ENCODE data around the gene MRPL2. TPM values are rescaled to one million over a fixed set of nuclear protein-coding genes. Genes with fewer than 3 reads are reported as not detected.

The MRPL2 gene
- polyA plus RNA-seq, 1 donor from 2014 or later, result 22.5 TPM

- H3K4me3 ChIP-seq (ENCODE audit: low read length), result no peak overlapping the region
- no peak overlapping the region for H3K9ac ChIP-seq (ENCODE audit: low read length)
- TF ChIP-seq TAF1 (IDR thresholded peaks at IDR 0.05; ENCODE audit: low read depth) (no peak), SMC3 (conservative IDR thresholded peaks at IDR 0.05; ENCODE audit: poor library complexity) (no peak), POLR2AphosphoS5 (IDR thresholded peaks at IDR 0.05) (no peak), EP300 (conservative IDR thresholded peaks at IDR 0.05; ENCODE audit: poor library complexity, severe bottlenecking) (no peak), MXI1 (conservative IDR thresholded peaks at IDR 0.05; ENCODE audit: poor library complexity, severe bottlenecking) (no peak), EZH2 (IDR thresholded peaks at IDR 0.05; ENCODE audit: borderline replicate concordance, insufficient read depth, low read length, poor library complexity, severe bottlenecking) (no peak), RAD21 (conservative IDR thresholded peaks at IDR 0.05) (no peak)
- TF ChIP-seq, protein P1, sequence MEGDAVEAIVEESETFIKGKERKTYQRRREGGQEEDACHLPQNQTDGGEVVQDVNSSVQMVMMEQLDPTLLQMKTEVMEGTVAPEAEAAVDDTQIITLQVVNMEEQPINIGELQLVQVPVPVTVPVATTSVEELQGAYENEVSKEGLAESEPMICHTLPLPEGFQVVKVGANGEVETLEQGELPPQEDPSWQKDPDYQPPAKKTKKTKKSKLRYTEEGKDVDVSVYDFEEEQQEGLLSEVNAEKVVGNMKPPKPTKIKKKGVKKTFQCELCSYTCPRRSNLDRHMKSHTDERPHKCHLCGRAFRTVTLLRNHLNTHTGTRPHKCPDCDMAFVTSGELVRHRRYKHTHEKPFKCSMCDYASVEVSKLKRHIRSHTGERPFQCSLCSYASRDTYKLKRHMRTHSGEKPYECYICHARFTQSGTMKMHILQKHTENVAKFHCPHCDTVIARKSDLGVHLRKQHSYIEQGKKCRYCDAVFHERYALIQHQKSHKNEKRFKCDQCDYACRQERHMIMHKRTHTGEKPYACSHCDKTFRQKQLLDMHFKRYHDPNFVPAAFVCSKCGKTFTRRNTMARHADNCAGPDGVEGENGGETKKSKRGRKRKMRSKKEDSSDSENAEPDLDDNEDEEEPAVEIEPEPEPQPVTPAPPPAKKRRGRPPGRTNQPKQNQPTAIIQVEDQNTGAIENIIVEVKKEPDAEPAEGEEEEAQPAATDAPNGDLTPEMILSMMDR (IDR thresholded peaks at IDR 0.05; ENCODE audit: poor library complexity, severe bottlenecking), result no peak
- TF ChIP-seq, protein P2, sequence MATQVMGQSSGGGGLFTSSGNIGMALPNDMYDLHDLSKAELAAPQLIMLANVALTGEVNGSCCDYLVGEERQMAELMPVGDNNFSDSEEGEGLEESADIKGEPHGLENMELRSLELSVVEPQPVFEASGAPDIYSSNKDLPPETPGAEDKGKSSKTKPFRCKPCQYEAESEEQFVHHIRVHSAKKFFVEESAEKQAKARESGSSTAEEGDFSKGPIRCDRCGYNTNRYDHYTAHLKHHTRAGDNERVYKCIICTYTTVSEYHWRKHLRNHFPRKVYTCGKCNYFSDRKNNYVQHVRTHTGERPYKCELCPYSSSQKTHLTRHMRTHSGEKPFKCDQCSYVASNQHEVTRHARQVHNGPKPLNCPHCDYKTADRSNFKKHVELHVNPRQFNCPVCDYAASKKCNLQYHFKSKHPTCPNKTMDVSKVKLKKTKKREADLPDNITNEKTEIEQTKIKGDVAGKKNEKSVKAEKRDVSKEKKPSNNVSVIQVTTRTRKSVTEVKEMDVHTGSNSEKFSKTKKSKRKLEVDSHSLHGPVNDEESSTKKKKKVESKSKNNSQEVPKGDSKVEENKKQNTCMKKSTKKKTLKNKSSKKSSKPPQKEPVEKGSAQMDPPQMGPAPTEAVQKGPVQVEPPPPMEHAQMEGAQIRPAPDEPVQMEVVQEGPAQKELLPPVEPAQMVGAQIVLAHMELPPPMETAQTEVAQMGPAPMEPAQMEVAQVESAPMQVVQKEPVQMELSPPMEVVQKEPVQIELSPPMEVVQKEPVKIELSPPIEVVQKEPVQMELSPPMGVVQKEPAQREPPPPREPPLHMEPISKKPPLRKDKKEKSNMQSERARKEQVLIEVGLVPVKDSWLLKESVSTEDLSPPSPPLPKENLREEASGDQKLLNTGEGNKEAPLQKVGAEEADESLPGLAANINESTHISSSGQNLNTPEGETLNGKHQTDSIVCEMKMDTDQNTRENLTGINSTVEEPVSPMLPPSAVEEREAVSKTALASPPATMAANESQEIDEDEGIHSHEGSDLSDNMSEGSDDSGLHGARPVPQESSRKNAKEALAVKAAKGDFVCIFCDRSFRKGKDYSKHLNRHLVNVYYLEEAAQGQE (IDR thresholded peaks at IDR 0.05; ENCODE audit: borderline replicate concordance), result no peak
- H3K9me3 ChIP-seq (ENCODE audit: low read length), result no peaks in the 10 kb centered on the region
- H3K79me2 ChIP-seq (replicated peaks; ENCODE audit: insufficient read depth, low read length), result peaks cover 31% of the 10 kb centered on the region
- H3K9me2 ChIP-seq (ENCODE audit: insufficient read depth, low read length), result no peaks in the 10 kb centered on the region
- H4K20me1 ChIP-seq (ENCODE audit: insufficient read depth), result no peaks in the 10 kb centered on the region
- no peaks in the 10 kb centered on the region for H3K36me3 ChIP-seq (ENCODE audit: insufficient read depth, low read length)
- H3F3A ChIP-seq (ENCODE audit: insufficient read depth, low read length, poor library complexity, severe bottlenecking), result no peaks in the 10 kb centered on the region
- H3K27ac ChIP-seq (ENCODE audit: low read length), result no peak overlapping the region
- H3K27me3 ChIP-seq (ENCODE audit: insufficient read depth, low read depth, low read length), result no peaks in the 10 kb centered on the region
- no peak overlapping the region for H2AFZ ChIP-seq (ENCODE audit: low read depth, low read length)
- H3K4me2 ChIP-seq (ENCODE audit: low read length), result no peak overlapping the region
Measured at GRCh38 chr6:43078691-43079090, 19.5 kb upstream of the MRPL2 start.

- H3F3A ChIP-seq (ENCODE audit: insufficient read depth, low read length, poor library complexity, severe bottlenecking), result no peaks in the 10 kb centered on the region
- H3K4me2 ChIP-seq (ENCODE audit: low read length), result peak overlapping the region; percentile 77
- no peak overlapping the region for H3K27ac ChIP-seq (ENCODE audit: low read length)
- no peak overlapping the region for H2AFZ ChIP-seq (ENCODE audit: low read depth, low read length)
- H3K9me2 ChIP-seq (ENCODE audit: insufficient read depth, low read length), result no peaks in the 10 kb centered on the region
- H3K4me3 ChIP-seq (ENCODE audit: low read length), result peak overlapping the region; percentile 98
- TF ChIP-seq SMC3 (conservative IDR thresholded peaks at IDR 0.05; ENCODE audit: poor library complexity), result no peak
- no peak for TF ChIP-seq POLR2AphosphoS5 (IDR thresholded peaks at IDR 0.05)
- peak overlapping the region; percentile 87 for H3K9ac ChIP-seq (ENCODE audit: low read length)
- no peaks in the 10 kb centered on the region for H3K9me3 ChIP-seq (ENCODE audit: low read length)
- peaks cover 31% of the 10 kb centered on the region for H3K79me2 ChIP-seq (replicated peaks; ENCODE audit: insufficient read depth, low read length)
- H3K36me3 ChIP-seq (ENCODE audit: insufficient read depth, low read length), result no peaks in the 10 kb centered on the region
- H4K20me1 ChIP-seq (ENCODE audit: insufficient read depth), result no peaks in the 10 kb centered on the region
- H3K27me3 ChIP-seq (ENCODE audit: insufficient read depth, low read depth, low read length), result no peaks in the 10 kb centered on the region
Measured at GRCh38 chr6:43077981-43078511, 18.8 kb upstream of the MRPL2 start.
